PC-3 (cell line): ENCODE results near the gene ZMYM2. TPM values are rescaled to one million over a fixed set of nuclear protein-coding genes. Genes with fewer than 3 reads are reported as not detected.

Experiments
- ATAC-seq: fragments of 200-7000 bp; cut with Tn5 transposase; 2 replicates; pipeline ENCODE4 v1.9.1; 2020; ENCODE audit warnings: mild to moderate bottlenecking, moderate library complexity
- BruUV-seq: library from RNA; stranded (reverse); fragments of 400-500 nt; replicated peaks from 2 replicates; lab custom pipeline; 2021; lab: Mats Ljungman, UMichigan
- CTCF ChIA-PET: fragments of 300-600 bp; sonication (Branson Sonifier 250); formaldehyde crosslinking; loops from one replicate; lab custom pipeline; 2022; ENCODE audit warnings: antibody characterized with exemption; lab: Charles Lee
- POLR2A ChIA-PET: fragments of 300-600 bp; sonication (Branson Sonifier 250); formaldehyde crosslinking; loops from one replicate; lab custom pipeline; 2022; ENCODE audit warnings: antibody characterized with exemption; ENCODE audit not compliant: unreplicated experiment; lab: Charles Lee
- DNase-seq: peaks from one replicate; pipeline ENCODE4 v3.0.0-alpha.2; 2015
- H2AFZ ChIP-seq: fragments of 300-600 bp; sonication (generic); 2 replicates; pipeline ENCODE4 v1.6.0; 2016; ENCODE audit warnings: antibody characterized with exemption, low read length
- H3F3A ChIP-seq: fragments of 300-600 bp; sonication (generic); one replicate; pipeline ENCODE4 v1.6.0; 2017; ENCODE audit warnings: antibody characterized with exemption, low read length, control low read depth, mild to moderate bottlenecking; ENCODE audit not compliant: unreplicated experiment
- H3K27ac ChIP-seq: fragments of 300-600 bp; sonication (generic); 2 replicates; pipeline ENCODE4 v1.5.1; 2016; ENCODE audit warnings: mild to moderate bottlenecking, low read length
- H3K27me3 ChIP-seq: fragments of 300-600 bp; sonication (generic); 2 replicates; pipeline ENCODE4 v1.6.1; 2016; ENCODE audit warnings: low read length, mixed read lengths
- H3K36me3 ChIP-seq: fragments of 300-600 bp; sonication (generic); 2 replicates; pipeline ENCODE4 v1.6.1; 2016; ENCODE audit warnings: low read depth, mixed run types, low read length, mixed read lengths
- H3K4me1 ChIP-seq: fragments of 300-600 bp; sonication (generic); 2 replicates; pipeline ENCODE4 v1.5.1; 2016; ENCODE audit warnings: low read length; ENCODE audit not compliant: insufficient read depth
- H3K4me2 ChIP-seq: fragments of 300-600 bp; sonication (generic); 2 replicates; pipeline ENCODE4 v1.6.0; 2016; ENCODE audit warnings: low read length
- H3K4me3 ChIP-seq: fragments of 300-600 bp; sonication (generic); 2 replicates; pipeline ENCODE4 v1.5.1; 2016; ENCODE audit warnings: mild to moderate bottlenecking, low read length, mixed read lengths
- H3K79me2 ChIP-seq: fragments of 300-600 bp; sonication (generic); 2 replicates; pipeline ENCODE4 v1.6.1; 2017; ENCODE audit warnings: low read length, mixed read lengths
- H3K9ac ChIP-seq: fragments of 300-600 bp; sonication (generic); 2 replicates; pipeline ENCODE4 v1.6.0; 2016; ENCODE audit warnings: mild to moderate bottlenecking, low read length
- H3K9me2 ChIP-seq: fragments of 300-600 bp; sonication (generic); replicated peaks from 2 replicates; pipeline ENCODE4 v1.6.1; 2016; ENCODE audit warnings: mixed run types, low read length, mixed read lengths
- H3K9me3 ChIP-seq: fragments of 300-600 bp; sonication (generic); 2 replicates; pipeline ENCODE4 v1.6.1; 2016; ENCODE audit warnings: low read length, mixed read lengths
- H4K20me1 ChIP-seq: fragments of 300-600 bp; sonication (generic); 2 replicates; pipeline ENCODE4 v1.6.1; 2016; ENCODE audit warnings: low read length, mixed read lengths
- CTCF ChIP-seq: fragments of 300-600 bp; sonication (generic); conservative IDR thresholded peaks from 2 replicates; pipeline ENCODE4 v1.5.1; 2017; ENCODE audit warnings: antibody characterized with exemption, low read depth, mild to moderate bottlenecking, low read length
- EZH2 ChIP-seq: fragments of 300-600 bp; sonication (generic); IDR thresholded peaks from one replicate; pipeline ENCODE4 v1.6.1; 2017; ENCODE audit warnings: antibody characterized with exemption, mild to moderate bottlenecking, low read length; ENCODE audit not compliant: unreplicated experiment
- EZH2phosphoT487 ChIP-seq: fragments of 300-600 bp; sonication (generic); IDR thresholded peaks from 2 replicates; pipeline ENCODE4 v1.6.1; 2018; ENCODE audit warnings: mild to moderate bottlenecking, antibody characterized with exemption, low read length, borderline replicate concordance
- intact Hi-C: fragments of 100-400 bp; cut with micrococcal nuclease; formaldehyde crosslinking; loops from 2 replicates; pipeline ENCODE4 v1.9.0; 2023
- total RNA-seq: library from RNA; depleted of rRNA; stranded (reverse); fragments of >200 nt; gene quantifications from 2 replicates; pipeline ENCODE4 v1.2.3, GENCODE V29; 2014

Gene ZMYM2
- total RNA-seq, 1 experiment from 2014 or later, result 34.7 TPM

- no peaks in the 10 kb centered on the region for H3K79me2 ChIP-seq
- CTCF ChIA-PET, result interaction anchor here (0.6 kb wide), 1 partner anchor 32 kb away, joined by 4 read pairs; no protein-coding TSS in a partner anchor
- no peak overlapping the region for H3K9ac ChIP-seq
- no peaks in the 10 kb centered on the region for H3F3A ChIP-seq
- DNase-seq (no peak), ATAC-seq (no peak)
- H3K27ac ChIP-seq, result no peak overlapping the region
- intact Hi-C loops, result no loop called here
- no peak overlapping the region for H2AFZ ChIP-seq
- H3K9me3 ChIP-seq, result no peaks in the 10 kb centered on the region
- TF ChIP-seq CTCF (no peak), EZH2 (no peak), EZH2phosphoT487 (no peak)
- no peaks in the 10 kb centered on the region for H3K27me3 ChIP-seq
- H3K4me3 ChIP-seq, result no peak overlapping the region
- no TSS peak for BruUV-seq
- peaks cover 10% of the 10 kb centered on the region; the same call in 1 of the 2 replicates for H3K4me1 ChIP-seq
- no peaks in the 10 kb centered on the region for H4K20me1 ChIP-seq
- no peak overlapping the region for H3K4me2 ChIP-seq
- H3K9me2 ChIP-seq, result no peaks in the 10 kb centered on the region
- H3K36me3 ChIP-seq, result no peaks in the 10 kb centered on the region
- POLR2A ChIA-PET, result no interaction called here
These were observed 5.7 kb upstream of the ZMYM2 start for GRCh38 chr13:19952850-19953249.

- Histone ChIP-seq H3K4me3 (no peak overlapping the region), H3K9me2 (no peaks in the 10 kb centered on the region), H3K36me3 (peaks cover 8% of the 10 kb centered on the region; the same call in 1 of the 2 replicates), H4K20me1 (peaks cover 8% of the 10 kb centered on the region), H2AFZ (no peak overlapping the region), H3K27ac (no peak overlapping the region), H3K4me1 (peaks cover 19% of the 10 kb centered on the region), H3F3A (no peaks in the 10 kb centered on the region), H3K4me2 (no peak overlapping the region), H3K79me2 (peaks cover 18% of the 10 kb centered on the region), H3K9me3 (no peaks in the 10 kb centered on the region), H3K27me3 (no peaks in the 10 kb centered on the region), H3K9ac (no peak overlapping the region)
- TF ChIP-seq EZH2, result no peak
- no peak for TF ChIP-seq EZH2phosphoT487
- TF ChIP-seq CTCF, result no peak
- intact Hi-C loops, result loop anchor here (5.0 kb wide), 1 partner anchor 174 kb away; the partner anchor contains the start of gene PSPC1
- DNase-seq, result no peak
- BruUV-seq, result no TSS peak
- POLR2A ChIA-PET, result no interaction called here
- no peak for ATAC-seq
- CTCF ChIA-PET, result no interaction called here
These were observed 2.5 kb upstream of the ZMYM2 start for GRCh38 chr13:19955873-19956559.
